K562 (cell line): ENCODE results near the gene FAM25C.
"Not testable (repeated sequence)": the region's sequence is repeated elsewhere in the genome, so short reads cannot be mapped to it uniquely, and the experiment has no call there.

Experiments
- ATF3 ChIP-seq, 2 experiments: fragments of 450-650 bp in 1 of 2; sonication (generic) in 1 of 2; formaldehyde crosslinking in 1 of 2; IDR thresholded peaks in 1 of 2; conservative IDR thresholded peaks in 1 of 2; 2 replicates each; pipeline versions ENCODE4 v1.6.1 to v1.8.1; 2016 to 2023; ENCODE audit warnings: mild to moderate bottlenecking in 2 of 2, moderate library complexity in 2 of 2, inconsistent platforms in 1 of 2, missing genetic modification reagents in 1 of 2
- CC2D1A ChIP-seq: fragments of 450-650 bp; IDR thresholded peaks from 2 replicates; pipeline ENCODE4 v1.6.1; 2017; ENCODE audit warnings: mild to moderate bottlenecking
- CREB1 ChIP-seq, 2 experiments: sonication (generic) in 1 of 2; formaldehyde crosslinking in 1 of 2; IDR thresholded peaks; 2 replicates each; pipeline versions ENCODE4 v1.6.1 to v1.8.0; 2012 to 2022; ENCODE audit warnings: inconsistent platforms in 1 of 2, mild to moderate bottlenecking in 1 of 2, missing genetic modification reagents in 1 of 2, moderate library complexity in 1 of 2
- CTCF ChIP-seq, 3 experiments: IDR thresholded peaks in 2 of 3; conservative IDR thresholded peaks in 1 of 3; 2 replicates each; pipeline ENCODE4 v1.5.1; 2011 to 2012; ENCODE audit warnings: low read length in 3 of 3, mild to moderate bottlenecking in 3 of 3, control low read depth in 2 of 3, improper control_type of control experiment in 1 of 3, inconsistent platforms in 1 of 3, low read depth in 1 of 3, mixed read lengths in 1 of 3, moderate library complexity in 1 of 3; ENCODE audit not compliant: insufficient read depth in 2 of 3
- E2F3 ChIP-seq: fragments of 250-450 bp; sonication (Bioruptor Pico); IDR thresholded peaks from 2 replicates; pipeline ENCODE4 v1.4.0; 2020; ENCODE audit warnings: mild to moderate bottlenecking
- GATAD2A ChIP-seq: fragments of 450-650 bp; IDR thresholded peaks from 2 replicates; pipeline ENCODE4 v1.6.1; 2017
- HDGF ChIP-seq: fragments of 450-650 bp; IDR thresholded peaks from 2 replicates; pipeline ENCODE4 v1.6.1; 2016
- MYNN ChIP-seq, 2 experiments: sonication (generic); formaldehyde crosslinking in 1 of 2; IDR thresholded peaks; 2 replicates each; pipeline versions ENCODE4 v1.5.0 to v1.6.1; 2016 to 2020; ENCODE audit warnings: antibody characterized with exemption in 1 of 2, missing genetic modification reagents in 1 of 2
- POLR2A ChIP-seq: fragments of 450-650 bp; conservative IDR thresholded peaks from 2 replicates; pipeline ENCODE4 v1.6.1; 2016
- RAD21 ChIP-seq, 2 experiments: fragments of 250-450 bp in 1 of 2; fragments of 450-650 bp in 1 of 2; sonication (Bioruptor Pico) in 1 of 2; formaldehyde crosslinking in 1 of 2; IDR thresholded peaks in 1 of 2; conservative IDR thresholded peaks in 1 of 2; 2 replicates each; pipeline versions ENCODE4 v1.4.0 to v1.8.0; 2020 to 2022; ENCODE audit warnings: mild to moderate bottlenecking in 2 of 2, moderate library complexity in 1 of 2
- REST ChIP-seq, 2 experiments: fragments of 450-650 bp; formaldehyde crosslinking in 1 of 2; IDR thresholded peaks; 2 replicates each; pipeline versions ENCODE4 v1.4.0 to v1.6.1; 2014 to 2020; ENCODE audit warnings: mild to moderate bottlenecking in 2 of 2, borderline replicate concordance in 1 of 2, low read depth in 1 of 2
- SMAD3 ChIP-seq: fragments of 450-650 bp; formaldehyde crosslinking; conservative IDR thresholded peaks from 2 replicates; pipeline ENCODE4 v1.4.0; 2020; ENCODE audit warnings: mild to moderate bottlenecking

- not testable (repeated sequence) for TF ChIP-seq HDGF; CREB1 (IDR thresholded peaks at IDR 0.05); CREB1 (CRISPR knock-in tag; IDR thresholded peaks at IDR 0.05); CC2D1A; SMAD3 (CRISPR knock-in tag); GATAD2A; E2F3; ATF3 (IDR thresholded peaks at IDR 0.05); ATF3 (CRISPR knock-in tag; conservative IDR thresholded peaks at IDR 0.05); RAD21 (CRISPR knock-in tag; conservative IDR thresholded peaks at IDR 0.05 in 1 of 2, IDR thresholded peaks at IDR 0.05 in 1 of 2); POLR2A; CTCF (IDR thresholded peaks at IDR 0.05 in 2 of 3, conservative IDR thresholded peaks at IDR 0.05 in 1 of 3; ENCODE audit: insufficient read depth in 2 of 3, low read depth in 1 of 3, low read length in 3 of 3); REST (IDR thresholded peaks at IDR 0.05; ENCODE audit: borderline replicate concordance); REST (CRISPR knock-in tag; IDR thresholded peaks at IDR 0.05; ENCODE audit: low read depth); MYNN (IDR thresholded peaks at IDR 0.05); MYNN (CRISPR knock-in tag; IDR thresholded peaks at IDR 0.05)
Measured at GRCh38 chr10:47947424-47947823, 52.2 kb downstream of the FAM25C start.
